Hematopoietic multipotent progenitor cell treated with erythropoietin and hydrocortisone succinate and interleukin-3 and kit ligand, for 15 days (in vitro differentiated cells): Measurements from ENCODE around the gene ZBTB44.
A peak's percentile ranks its signal among the peaks of the same experiment; 100 is the strongest.
"Not testable (repeated sequence)": the region's sequence is repeated elsewhere in the genome, so short reads cannot be mapped to it uniquely, and the experiment has no call there.

ENCODE experiments used
- DNase-seq: peaks from one replicate; pipeline ENCODE4 v3.0.0-alpha.2; 2015; ENCODE audit warnings: low spot score

ZBTB44 gene

GRCh38 chr11:130314750-130315285 is at the start of gene ZBTB44:
TSS of gene ZBTB44 (minus strand) at chr11:130314917. CDS start at chr11:130261873, 53,044 bp downstream.
- DNase-seq: peak; percentile 93

GRCh38 chr11:130359419-130359818 is 44.7 kb upstream of the ZBTB44 start:
- no peak for DNase-seq

- DNase-seq: no peak
Observed at GRCh38 chr11:130358398-130358797, 43.7 kb upstream of the ZBTB44 start.

- DNase-seq: no peak
Observed at GRCh38 chr11:130347261-130347660, 32.5 kb upstream of the ZBTB44 start.

GRCh38 chr11:130344841-130345240 is 30.1 kb upstream of the ZBTB44 start:
- DNase-seq: no peak

GRCh38 chr11:130340671-130341319 is 26.1 kb upstream of the ZBTB44 start:
- no peak for DNase-seq

- no peak for DNase-seq
Observed at GRCh38 chr11:130338667-130339066, 23.9 kb upstream of the ZBTB44 start.

GRCh38 chr11:130337281-130338089 is 22.8 kb upstream of the ZBTB44 start:
- DNase-seq: no peak

GRCh38 chr11:130331397-130331796 is 16.7 kb upstream of the ZBTB44 start:
- DNase-seq: not testable (repeated sequence)

- no peak for DNase-seq
Observed at GRCh38 chr11:130330101-130330684, 15.5 kb upstream of the ZBTB44 start.

- DNase-seq: no peak
Observed at GRCh38 chr11:130328420-130328819, 13.7 kb upstream of the ZBTB44 start.

GRCh38 chr11:130327716-130328115 is 13.0 kb upstream of the ZBTB44 start:
- no peak for DNase-seq

- no peak for DNase-seq
Observed at GRCh38 chr11:130325691-130326090, 11.0 kb upstream of the ZBTB44 start.

GRCh38 chr11:130323452-130324450 is 9.0 kb upstream of the ZBTB44 start:
- DNase-seq: no peak

- no peak for DNase-seq
Observed at GRCh38 chr11:130322126-130322525, 7.4 kb upstream of the ZBTB44 start.

GRCh38 chr11:130318031-130318673 is 3.4 kb upstream of the ZBTB44 start:
- no peak for DNase-seq

- DNase-seq: peak; percentile 44
Observed at GRCh38 chr11:130315354-130315970, 745 bp upstream of the ZBTB44 start.

- peak; percentile 75 for DNase-seq
Observed at GRCh38 chr11:130314184-130314749, 450 bp downstream of the ZBTB44 start.

- DNase-seq: no peak
Observed at GRCh38 chr11:130313383-130314183, 1.1 kb downstream of the ZBTB44 start.
